GM10266 (cell line): ENCODE results near the gene POLE4.

Experiments used
- DNase-seq: peaks from one replicate; pipeline ENCODE4 v3.0.0; 2012; ENCODE audit errors: extremely low spot score
- CTCF ChIP-seq: IDR thresholded peaks from 2 replicates; pipeline ENCODE4 v1.5.1; 2012; ENCODE audit warnings: mild to moderate bottlenecking, low read depth; ENCODE audit not compliant: control insufficient read depth, insufficient read depth; ENCODE audit errors: missing control alignments

The POLE4 gene

GRCh38 chr2:74939919-74940812 is 18.3 kb upstream of the POLE4 start:
- no peak for TF ChIP-seq CTCF
- DNase-seq: no peak

- DNase-seq: no peak
- no peak for TF ChIP-seq CTCF
Observed at GRCh38 chr2:74941284-74941683, 17.2 kb upstream of the POLE4 start.

GRCh38 chr2:74942263-74942662 is 16.2 kb upstream of the POLE4 start:
- no peak for DNase-seq
- no peak for TF ChIP-seq CTCF

GRCh38 chr2:74944987-74945787 is 13.3 kb upstream of the POLE4 start:
- peak; percentile 70 for DNase-seq
- no peak for TF ChIP-seq CTCF

GRCh38 chr2:74945788-74946331 is 12.6 kb upstream of the POLE4 start:
- DNase-seq: no peak
- no peak for TF ChIP-seq CTCF

- no peak for TF ChIP-seq CTCF
Observed at GRCh38 chr2:74947703-74948102, 10.7 kb upstream of the POLE4 start.

GRCh38 chr2:74948779-74949178 is 9.7 kb upstream of the POLE4 start:
- DNase-seq: no peak
- no peak for TF ChIP-seq CTCF

More at GRCh38 chr2:74947703-74948102, 10.7 kb upstream of the POLE4 start:
- no peak for DNase-seq
